GM21576 (cell line): ENCODE results near the gene PPP1R14C.

Experiments
- ATAC-seq: cut with Tn5 transposase; IDR thresholded peaks from one replicate; pipeline ENCODE4 v1.9.1; 2021; ENCODE audit warnings: mild to moderate bottlenecking, moderate library complexity; ENCODE audit not compliant: unreplicated experiment

Gene PPP1R14C

DNA sequence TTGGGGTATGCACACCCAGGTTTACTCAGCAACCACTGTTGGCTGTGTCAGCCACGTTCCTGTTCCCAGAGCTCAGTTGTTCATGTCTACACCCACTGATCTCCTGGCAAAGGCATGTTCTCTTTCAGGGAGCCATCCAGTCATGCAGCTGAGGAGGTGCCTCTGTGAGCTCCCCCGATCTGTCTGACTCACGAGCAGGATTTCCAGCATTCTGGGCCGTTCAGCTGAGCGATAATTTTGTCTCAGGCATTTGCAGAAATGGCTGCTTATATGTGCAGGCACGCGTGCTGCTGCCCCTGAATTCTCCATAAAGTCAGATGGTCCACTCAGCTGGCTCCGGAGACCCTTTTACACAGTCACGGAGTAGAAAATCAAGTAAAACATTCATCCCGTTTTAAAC, 147.6 kb downstream of the PPP1R14C start:
- no peak for ATAC-seq

GRCh38 chr6:150291968-150292710, 149.3 kb downstream of the PPP1R14C start:
- no peak for ATAC-seq

DNA sequence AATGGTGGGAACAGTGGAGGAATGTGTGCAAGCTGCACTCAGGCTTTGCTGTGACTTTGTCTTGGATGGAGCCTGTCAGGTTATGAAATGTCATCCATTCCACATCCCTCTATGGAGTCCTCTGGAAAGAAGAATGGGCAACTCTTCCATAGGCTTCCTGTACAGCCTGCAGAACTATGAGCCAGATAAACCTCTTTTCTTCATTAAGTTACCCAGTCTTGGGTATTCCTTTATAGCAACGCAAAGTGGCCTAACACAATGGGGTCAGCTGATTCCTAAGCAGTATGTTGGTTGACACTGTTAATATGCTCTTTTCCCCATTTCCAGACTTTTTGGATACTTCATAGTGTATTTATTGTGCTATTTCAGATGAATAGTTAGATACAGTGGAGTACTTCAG, 150.2 kb downstream of the PPP1R14C start:
- no peak for ATAC-seq

GRCh38 chr6:150293423-150294173, 150.8 kb downstream of the PPP1R14C start:
- ATAC-seq: no peak

GRCh38 chr6:150296890-150297289, 154.0 kb downstream of the PPP1R14C start:
- ATAC-seq: no peak

GRCh38 chr6:150297327-150298029, 154.6 kb downstream of the PPP1R14C start:
- ATAC-seq: no peak

DNA sequence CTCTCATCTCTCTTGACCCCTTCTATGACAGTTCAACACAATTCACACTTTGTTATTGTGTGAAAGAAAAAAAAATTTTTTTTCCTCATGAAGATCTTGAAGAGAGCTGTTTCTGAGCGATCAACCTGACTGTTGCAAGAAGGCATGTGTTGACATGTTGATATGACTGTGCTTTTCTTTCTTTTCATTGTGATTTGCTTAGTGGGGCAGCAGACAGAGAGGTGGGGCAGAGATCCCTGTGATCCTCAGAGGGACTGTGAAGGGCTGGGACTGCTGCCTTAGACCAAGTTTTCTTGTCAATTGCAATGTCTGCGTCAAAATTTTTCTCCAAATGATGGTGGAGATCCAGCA, 155.2 kb downstream of the PPP1R14C start:
- no peak for ATAC-seq

DNA sequence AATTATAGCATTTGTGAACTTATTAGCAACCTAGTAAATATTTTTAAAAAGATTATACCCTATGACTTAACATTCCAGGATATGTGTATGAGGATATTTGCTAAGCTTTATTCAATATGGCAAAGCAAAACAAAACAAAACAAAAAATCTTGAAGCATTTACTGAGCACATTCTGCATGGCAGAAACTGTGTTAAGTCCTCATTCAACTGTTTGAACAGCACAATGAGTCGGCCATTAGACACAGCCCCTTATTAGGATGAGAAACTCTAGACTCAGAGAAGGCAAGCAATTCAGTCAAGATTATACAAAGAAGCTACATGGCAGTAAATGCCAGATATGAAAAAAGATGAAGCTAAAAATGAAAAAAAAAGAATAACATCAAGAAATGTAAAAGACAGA, 155.8 kb downstream of the PPP1R14C start:
- no peak for ATAC-seq
